Activated CD8-positive, alpha-beta memory T cell treated with anti-CD3 and anti-CD28 coated beads, Interleukin-2, amount 10 ng/mL, durations not matched to agents 7 days and 5 days (primary cell): ENCODE data around the gene GCLC. TPM values are rescaled to one million over a fixed set of nuclear protein-coding genes. Genes with fewer than 3 reads are reported as not detected.
"Not testable (repeated sequence)": the region's sequence is repeated elsewhere in the genome, so short reads cannot be mapped to it uniquely, and the experiment has no call there.

Experiments
- ATAC-seq: fragments of 150-1000 bp; cut with Tn5 transposase; one replicate; pipeline ENCODE4 v1.10.0; 2021; ENCODE audit warnings: moderate library complexity
- CTCF ChIA-PET: fragments of 350-600 bp; sonication (Branson Sonifier 250); formaldehyde crosslinking; loops from one replicate; lab custom pipeline; 2021; ENCODE audit warnings: antibody characterized with exemption; lab: Charles Lee
- DNase-seq: peaks from one replicate; pipeline ENCODE4 v3.0.0-alpha.2; 2020
- H3K27ac Mint-ChIP-seq: one replicate; pipeline ENCODE4 v1.8.0; 2021; ENCODE audit warnings: mild to moderate bottlenecking, mixed read lengths
- H3K27me3 Mint-ChIP-seq: one replicate; pipeline ENCODE4 v1.8.0; 2021; ENCODE audit warnings: mixed read lengths
- H3K36me3 Mint-ChIP-seq: one replicate; pipeline ENCODE4 v1.8.0; 2021; ENCODE audit warnings: mild to moderate bottlenecking, mixed read lengths
- H3K4me1 Mint-ChIP-seq: one replicate; pipeline ENCODE4 v1.8.0; 2021; ENCODE audit warnings: mixed read lengths
- H3K4me3 Mint-ChIP-seq: one replicate; pipeline ENCODE4 v1.8.0; 2021; ENCODE audit warnings: mild to moderate bottlenecking, moderate library complexity, mixed read lengths
- H3K9me3 Mint-ChIP-seq: one replicate; pipeline ENCODE4 v1.8.0; 2022; ENCODE audit warnings: low read depth, mixed read lengths
- total RNA-seq, 2 experiments: library from RNA; stranded (reverse); gene quantifications; one replicate each; pipeline ENCODE4 v1.2.3, GENCODE V29; 2021

Gene GCLC
- total RNA-seq, 2 experiments from 2014 or later = 33.7 to 36.3 TPM

- H3K4me1 Mint-ChIP-seq = no peaks in the 10 kb centered on the region
- ATAC-seq (no peak), DNase-seq (no peak)
- no peaks in the 10 kb centered on the region for H3K27me3 Mint-ChIP-seq
- no peaks in the 10 kb centered on the region for H3K9me3 Mint-ChIP-seq
- no peaks in the 10 kb centered on the region for H3K36me3 Mint-ChIP-seq
- CTCF ChIA-PET = no interaction called here
- H3K4me3 Mint-ChIP-seq = no peak overlapping the region
- H3K27ac Mint-ChIP-seq = no peak overlapping the region
Observed at GRCh38 chr6:53578371-53578770, 33.5 kb upstream of the GCLC start.

- no peaks in the 10 kb centered on the region for H3K9me3 Mint-ChIP-seq
- H3K27me3 Mint-ChIP-seq = no peaks in the 10 kb centered on the region
- H3K36me3 Mint-ChIP-seq = no peaks in the 10 kb centered on the region
- ATAC-seq (no peak), DNase-seq (no peak)
- CTCF ChIA-PET = no interaction called here
- no peaks in the 10 kb centered on the region for H3K4me1 Mint-ChIP-seq
- no peak overlapping the region for H3K27ac Mint-ChIP-seq
- no peak overlapping the region for H3K4me3 Mint-ChIP-seq
Observed at GRCh38 chr6:53573299-53573698, 28.4 kb upstream of the GCLC start.

GRCh38 chr6:53572379-53572778 lies 27.5 kb upstream of the GCLC start:
- H3K4me1 Mint-ChIP-seq, H3K27me3 Mint-ChIP-seq, DNase-seq, H3K4me3 Mint-ChIP-seq, H3K27ac Mint-ChIP-seq, H3K9me3 Mint-ChIP-seq, H3K36me3 Mint-ChIP-seq, ATAC-seq, CTCF ChIA-PET: not testable (repeated sequence)

GRCh38 chr6:53568776-53569616 lies 24.1 kb upstream of the GCLC start:
- CTCF ChIA-PET = interaction anchor here (1.5 kb wide), 1 partner anchor 24 kb away, joined by 4 read pairs; the partner anchor contains the start of gene GCLC
- Mint-ChIP-seq H3K9me3 (no peaks in the 10 kb centered on the region), H3K36me3 (no peaks in the 10 kb centered on the region), H3K27ac (no peak overlapping the region), H3K4me3 (no peak overlapping the region), H3K4me1 (no peaks in the 10 kb centered on the region), H3K27me3 (peaks cover 12% of the 10 kb centered on the region)
- DNase-seq (no peak), ATAC-seq (no peak)

GRCh38 chr6:53567701-53568100 lies 22.8 kb upstream of the GCLC start:
- Mint-ChIP-seq H3K27me3 (peaks cover 12% of the 10 kb centered on the region), H3K4me3 (no peak overlapping the region), H3K9me3 (peaks cover under 1% of the 10 kb centered on the region), H3K27ac (no peak overlapping the region), H3K4me1 (no peaks in the 10 kb centered on the region), H3K36me3 (no peaks in the 10 kb centered on the region)
- CTCF ChIA-PET = no interaction called here
- ATAC-seq (no peak), DNase-seq (no peak)

GRCh38 chr6:53566755-53567154 lies 21.9 kb upstream of the GCLC start:
- Mint-ChIP-seq H3K4me3 (no peak overlapping the region), H3K9me3 (peaks cover 4% of the 10 kb centered on the region), H3K27me3 (peaks cover 12% of the 10 kb centered on the region), H3K36me3 (no peaks in the 10 kb centered on the region), H3K27ac (no peak overlapping the region), H3K4me1 (no peaks in the 10 kb centered on the region)
- CTCF ChIA-PET = no interaction called here
- DNase-seq (no peak), ATAC-seq (no peak)

- H3K9me3 Mint-ChIP-seq = peaks cover 6% of the 10 kb centered on the region
- peaks cover 13% of the 10 kb centered on the region for H3K27me3 Mint-ChIP-seq
- CTCF ChIA-PET = interaction anchor here (0.7 kb wide), 1 partner anchor 10 kb away, joined by 3 read pairs; no protein-coding TSS in a partner anchor
Observed at GRCh38 chr6:53565886-53566285, 21.0 kb upstream of the GCLC start.

GRCh38 chr6:53564401-53565065 lies 19.6 kb upstream of the GCLC start:
- H3K4me3 Mint-ChIP-seq = no peak overlapping the region
- ATAC-seq (no peak), DNase-seq (no peak)
- H3K36me3 Mint-ChIP-seq = peaks cover 2% of the 10 kb centered on the region
- peaks cover 13% of the 10 kb centered on the region for H3K27me3 Mint-ChIP-seq
- no peaks in the 10 kb centered on the region for H3K4me1 Mint-ChIP-seq
- no peak overlapping the region for H3K27ac Mint-ChIP-seq
- CTCF ChIA-PET = no interaction called here
- peaks cover 11% of the 10 kb centered on the region for H3K9me3 Mint-ChIP-seq

More at GRCh38 chr6:53565886-53566285, 21.0 kb upstream of the GCLC start:
- Mint-ChIP-seq H3K4me1 (no peaks in the 10 kb centered on the region), H3K27ac (no peak overlapping the region), H3K4me3 (no peak overlapping the region), H3K36me3 (no peaks in the 10 kb centered on the region)
- ATAC-seq = no peak
- no peak for DNase-seq

GRCh38 chr6:53556986-53557715 lies 12.2 kb upstream of the GCLC start:
- Mint-ChIP-seq H3K4me3 (no peak overlapping the region), H3K36me3 (peaks cover 11% of the 10 kb centered on the region), H3K27me3 (peaks cover 2% of the 10 kb centered on the region), H3K9me3 (peaks cover 20% of the 10 kb centered on the region), H3K27ac (no peak overlapping the region), H3K4me1 (peaks cover 2% of the 10 kb centered on the region)
- CTCF ChIA-PET = no interaction called here
- ATAC-seq (no peak), DNase-seq (no peak)

- CTCF ChIA-PET, ATAC-seq, H3K27ac Mint-ChIP-seq: not testable (repeated sequence)
Observed at GRCh38 chr6:53553600-53553999, 8.7 kb upstream of the GCLC start.

GRCh38 chr6:53551681-53552080 lies 6.8 kb upstream of the GCLC start:
- H3K9me3 Mint-ChIP-seq, H3K36me3 Mint-ChIP-seq, ATAC-seq, H3K27ac Mint-ChIP-seq, CTCF ChIA-PET, H3K27me3 Mint-ChIP-seq, H3K4me3 Mint-ChIP-seq, DNase-seq: not testable (repeated sequence)
- H3K4me1 Mint-ChIP-seq = peaks cover 16% of the 10 kb centered on the region

More at GRCh38 chr6:53553600-53553999, 8.7 kb upstream of the GCLC start:
- not testable (repeated sequence) for H3K27me3 Mint-ChIP-seq, H3K4me3 Mint-ChIP-seq, DNase-seq, H3K4me1 Mint-ChIP-seq
- H3K9me3 Mint-ChIP-seq = peaks cover 16% of the 10 kb centered on the region
- H3K36me3 Mint-ChIP-seq = peaks cover 11% of the 10 kb centered on the region

- peaks cover 42% of the 10 kb centered on the region for H3K4me1 Mint-ChIP-seq
- peak; percentile 87 for ATAC-seq
- peak overlapping the region; percentile 54 for H3K27ac Mint-ChIP-seq
- CTCF ChIA-PET = interaction anchor here (1.0 to 2.7 kb wide), 8 partner anchors 55 to 247 kb away, joined by 3 to 25 read pairs (median 6); partner anchors contain the start of gene LRRC1
- peak overlapping the region; percentile 77 for H3K4me3 Mint-ChIP-seq
- H3K36me3 Mint-ChIP-seq = peaks cover 9% of the 10 kb centered on the region
- peaks cover 13% of the 10 kb centered on the region for H3K27me3 Mint-ChIP-seq
- H3K9me3 Mint-ChIP-seq = peaks cover 3% of the 10 kb centered on the region
- peak; percentile 97 for DNase-seq
Observed at GRCh38 chr6:53547811-53548496, 3.1 kb upstream of the GCLC start.
